HG03432 (cell line): ENCODE measurements around the gene SPSB3.
A peak's percentile ranks its signal among the peaks of the same experiment; 100 is the strongest.

Experiments
- ATAC-seq: cut with Tn5 transposase; IDR thresholded peaks from one replicate; pipeline ENCODE4 v1.9.1; 2021; ENCODE audit warnings: mild to moderate bottlenecking, moderate library complexity; ENCODE audit not compliant: unreplicated experiment

The SPSB3 gene

GRCh38 chr16:1790261-1790610 is 7.9 kb upstream of the SPSB3 start:
- ATAC-seq, result no peak

GRCh38 chr16:1789643-1790045 is 7.3 kb upstream of the SPSB3 start:
- no peak for ATAC-seq

- ATAC-seq, result no peak
Observed at GRCh38 chr16:1788708-1789100, 6.3 kb upstream of the SPSB3 start.

- no peak for ATAC-seq
Observed at GRCh38 chr16:1788095-1788707, 5.8 kb upstream of the SPSB3 start.

- no peak for ATAC-seq
Observed at GRCh38 chr16:1787322-1788094, 5.1 kb upstream of the SPSB3 start.

- no peak for ATAC-seq
Observed at GRCh38 chr16:1787056-1787321, 4.6 kb upstream of the SPSB3 start.

- no peak for ATAC-seq
Observed at GRCh38 chr16:1786242-1787055, 4.1 kb upstream of the SPSB3 start.

- no peak for ATAC-seq
Observed at GRCh38 chr16:1785846-1786170, 3.4 kb upstream of the SPSB3 start.

- no peak for ATAC-seq
Observed at GRCh38 chr16:1784977-1785845, 2.8 kb upstream of the SPSB3 start.

- ATAC-seq, result peak; percentile 16
Observed at GRCh38 chr16:1781758-1782407, 488 bp downstream of the SPSB3 start.

GRCh38 chr16:1781254-1781653 is 1.1 kb downstream of the SPSB3 start:
- ATAC-seq, result no peak

- no peak for ATAC-seq
Observed at GRCh38 chr16:1780677-1781072, 1.7 kb downstream of the SPSB3 start.

- no peak for ATAC-seq
Observed at GRCh38 chr16:1779741-1780676, 2.4 kb downstream of the SPSB3 start.

- no peak for ATAC-seq
Observed at GRCh38 chr16:1779234-1779701, 3.1 kb downstream of the SPSB3 start.

GRCh38 chr16:1778200-1779179 is 3.9 kb downstream of the SPSB3 start:
- no peak for ATAC-seq

GRCh38 chr16:1777375-1778199 is 4.8 kb downstream of the SPSB3 start:
- no peak for ATAC-seq

GRCh38 chr16:1776991-1777374 is 5.4 kb downstream of the SPSB3 start:
- ATAC-seq, result no peak

GRCh38 chr16:1776672-1776955 is 5.8 kb downstream of the SPSB3 start:
- no peak for ATAC-seq
